Endothelial cell (in vitro differentiated cells): ENCODE measurements around the gene SORCS2. TPM values are rescaled to one million over a fixed set of nuclear protein-coding genes. Genes with fewer than 3 reads are reported as not detected.
A peak's percentile ranks its signal among the peaks of the same experiment; 100 is the strongest.

Experiments used
- DNase-seq: peaks from one replicate; pipeline ENCODE4 v3.0.0; 2021; ENCODE audit warnings: low spot score
- H3K27ac Mint-ChIP-seq: one replicate; pipeline ENCODE4 v1.8.0; 2021; ENCODE audit warnings: mixed read lengths, inconsistent platforms; ENCODE audit not compliant: unreplicated experiment
- H3K27me3 Mint-ChIP-seq: one replicate; pipeline ENCODE4 v1.8.0; 2021; ENCODE audit warnings: mild to moderate bottlenecking, moderate library complexity, mixed read lengths, inconsistent platforms; ENCODE audit not compliant: unreplicated experiment
- H3K36me3 Mint-ChIP-seq: one replicate; pipeline ENCODE4 v1.8.0; 2021; ENCODE audit warnings: mild to moderate bottlenecking, low read depth, mixed read lengths, inconsistent platforms; ENCODE audit not compliant: unreplicated experiment
- H3K4me1 Mint-ChIP-seq: one replicate; pipeline ENCODE4 v1.8.0; 2021; ENCODE audit warnings: mild to moderate bottlenecking, mixed read lengths, inconsistent platforms; ENCODE audit not compliant: unreplicated experiment
- H3K4me3 Mint-ChIP-seq: one replicate; pipeline ENCODE4 v1.8.0; 2021; ENCODE audit warnings: mild to moderate bottlenecking, mixed read lengths, inconsistent platforms; ENCODE audit not compliant: unreplicated experiment
- H3K9me3 Mint-ChIP-seq: one replicate; pipeline ENCODE4 v1.8.0; 2021; ENCODE audit warnings: mixed read lengths, inconsistent platforms; ENCODE audit not compliant: unreplicated experiment
- total RNA-seq: library from RNA; stranded (reverse); fragmentation: NEBNext Ultra II Directional; extraction: Animal tissue kit (Norgen Biotek cat#: 25700); gene quantifications from one replicate; pipeline ENCODE4 v1.2.1, GENCODE V29; 2021; ENCODE audit not compliant: unreplicated experiment
- TF ChIP-seq, protein P1 (sequence below): fragments of 200-600 bp; sonication (generic); IDR thresholded peaks from one replicate; pipeline ENCODE4 v1.5.0; 2021; ENCODE audit warnings: antibody characterized with exemption; ENCODE audit not compliant: unreplicated experiment

Gene SORCS2
- total RNA-seq, 1 donor from 2014 or later = 1.3 TPM

DNA sequence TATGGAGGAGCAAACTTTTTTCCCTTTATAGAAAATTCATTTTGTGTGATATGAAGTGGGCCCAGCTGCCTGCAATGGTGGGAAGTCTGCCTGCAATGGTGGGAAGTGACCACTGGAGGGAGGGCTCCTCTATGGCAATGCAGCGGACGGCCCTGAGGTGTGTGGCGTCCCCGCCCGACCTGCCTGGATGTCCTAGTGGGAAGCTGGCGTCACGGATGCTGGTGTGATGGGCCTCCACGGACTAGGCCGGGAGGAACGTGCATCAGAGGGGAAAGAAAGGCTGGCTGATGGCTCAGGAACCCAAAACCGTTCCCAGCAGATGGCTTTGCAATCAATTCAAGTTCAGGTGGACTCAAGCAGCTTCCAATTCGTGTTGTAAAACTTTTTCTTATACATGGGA lies 569.4 kb downstream of the SORCS2 start:
- H3K9me3 Mint-ChIP-seq = no peaks in the 10 kb centered on the region
- peaks cover 6% of the 10 kb centered on the region for H3K27me3 Mint-ChIP-seq
- TF ChIP-seq, protein P1, sequence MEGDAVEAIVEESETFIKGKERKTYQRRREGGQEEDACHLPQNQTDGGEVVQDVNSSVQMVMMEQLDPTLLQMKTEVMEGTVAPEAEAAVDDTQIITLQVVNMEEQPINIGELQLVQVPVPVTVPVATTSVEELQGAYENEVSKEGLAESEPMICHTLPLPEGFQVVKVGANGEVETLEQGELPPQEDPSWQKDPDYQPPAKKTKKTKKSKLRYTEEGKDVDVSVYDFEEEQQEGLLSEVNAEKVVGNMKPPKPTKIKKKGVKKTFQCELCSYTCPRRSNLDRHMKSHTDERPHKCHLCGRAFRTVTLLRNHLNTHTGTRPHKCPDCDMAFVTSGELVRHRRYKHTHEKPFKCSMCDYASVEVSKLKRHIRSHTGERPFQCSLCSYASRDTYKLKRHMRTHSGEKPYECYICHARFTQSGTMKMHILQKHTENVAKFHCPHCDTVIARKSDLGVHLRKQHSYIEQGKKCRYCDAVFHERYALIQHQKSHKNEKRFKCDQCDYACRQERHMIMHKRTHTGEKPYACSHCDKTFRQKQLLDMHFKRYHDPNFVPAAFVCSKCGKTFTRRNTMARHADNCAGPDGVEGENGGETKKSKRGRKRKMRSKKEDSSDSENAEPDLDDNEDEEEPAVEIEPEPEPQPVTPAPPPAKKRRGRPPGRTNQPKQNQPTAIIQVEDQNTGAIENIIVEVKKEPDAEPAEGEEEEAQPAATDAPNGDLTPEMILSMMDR = peak; percentile 82
- no peaks in the 10 kb centered on the region for H3K4me1 Mint-ChIP-seq
- H3K27ac Mint-ChIP-seq = no peak overlapping the region
- peak; percentile 78 for DNase-seq
- H3K4me3 Mint-ChIP-seq = no peak overlapping the region
- H3K36me3 Mint-ChIP-seq = peaks cover 5% of the 10 kb centered on the region

DNA sequence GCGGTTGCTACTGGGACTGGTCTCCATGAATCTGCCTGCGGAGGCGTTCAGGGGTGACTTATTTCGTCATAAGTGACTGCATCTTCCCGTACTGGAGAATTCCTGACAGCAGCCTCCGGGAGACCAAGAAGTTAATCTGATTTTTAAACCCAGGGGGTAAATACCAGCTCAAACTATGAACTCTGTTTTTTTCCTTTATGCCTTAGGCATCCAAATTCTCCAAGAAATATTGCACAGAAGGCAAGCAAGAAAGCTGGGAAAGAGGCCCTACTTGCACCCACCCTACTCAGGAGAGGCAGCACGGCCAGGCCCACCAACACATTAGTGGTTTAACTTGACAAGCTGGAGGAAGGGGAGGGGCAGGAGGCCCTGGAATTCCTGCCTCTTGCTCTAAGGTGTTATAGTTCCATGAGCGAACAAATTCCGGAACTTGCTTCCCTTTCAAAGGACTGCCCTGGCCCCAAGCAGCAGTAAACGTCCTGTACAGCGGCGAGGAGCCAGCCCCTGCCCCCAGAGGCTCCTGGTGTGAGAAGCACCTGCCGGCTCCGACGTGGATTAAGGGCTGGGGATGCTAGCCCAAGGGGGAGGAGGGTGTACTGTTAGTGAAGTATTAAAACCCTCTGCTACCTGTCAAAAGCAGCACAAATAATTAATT lies 570.2 kb downstream of the SORCS2 start:
- H3K27me3 Mint-ChIP-seq = peaks cover 3% of the 10 kb centered on the region
- H3K27ac Mint-ChIP-seq = no peak overlapping the region
- peaks cover 4% of the 10 kb centered on the region for H3K36me3 Mint-ChIP-seq
- H3K9me3 Mint-ChIP-seq = no peaks in the 10 kb centered on the region
- H3K4me1 Mint-ChIP-seq = no peaks in the 10 kb centered on the region
- no peak overlapping the region for H3K4me3 Mint-ChIP-seq
- TF ChIP-seq, protein P1 = no peak
- no peak for DNase-seq

- no peaks in the 10 kb centered on the region for H3K4me1 Mint-ChIP-seq
Measured at GRCh38 chr4:7763106-7763505, 570.8 kb downstream of the SORCS2 start.

DNA sequence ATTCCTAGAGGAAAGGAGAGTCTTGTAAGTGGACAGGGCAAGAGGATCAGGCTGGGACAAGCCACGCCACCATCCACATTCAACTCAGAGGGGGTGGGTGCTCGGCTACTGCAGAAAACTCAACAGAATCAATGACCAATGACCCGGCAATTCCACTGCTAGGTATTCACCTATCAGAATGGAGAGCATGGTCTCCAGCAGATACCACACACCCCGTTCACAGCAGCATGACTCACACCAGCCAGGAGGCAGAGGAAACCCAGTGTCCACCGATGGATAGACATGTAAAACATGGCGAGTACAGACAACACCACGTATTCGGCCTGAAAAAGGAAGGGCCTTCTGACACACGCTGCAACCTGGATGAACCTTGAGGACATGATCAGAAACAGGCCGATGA lies 571.5 kb downstream of the SORCS2 start:
- H3K4me1 Mint-ChIP-seq = no peaks in the 10 kb centered on the region
- H3K36me3 Mint-ChIP-seq = peaks cover 4% of the 10 kb centered on the region
- DNase-seq = no peak
- TF ChIP-seq, protein P1 = no peak
- no peaks in the 10 kb centered on the region for H3K9me3 Mint-ChIP-seq
- H3K27ac Mint-ChIP-seq = no peak overlapping the region
- no peak overlapping the region for H3K4me3 Mint-ChIP-seq
- peaks cover 3% of the 10 kb centered on the region for H3K27me3 Mint-ChIP-seq

More at GRCh38 chr4:7763106-7763505, 570.8 kb downstream of the SORCS2 start:
- H3K27ac Mint-ChIP-seq = no peak overlapping the region
- H3K9me3 Mint-ChIP-seq = no peaks in the 10 kb centered on the region
- TF ChIP-seq, protein P1 = no peak
- no peaks in the 10 kb centered on the region for H3K36me3 Mint-ChIP-seq
- DNase-seq = no peak
- H3K4me3 Mint-ChIP-seq = no peak overlapping the region
- H3K27me3 Mint-ChIP-seq = peaks cover 3% of the 10 kb centered on the region

DNA sequence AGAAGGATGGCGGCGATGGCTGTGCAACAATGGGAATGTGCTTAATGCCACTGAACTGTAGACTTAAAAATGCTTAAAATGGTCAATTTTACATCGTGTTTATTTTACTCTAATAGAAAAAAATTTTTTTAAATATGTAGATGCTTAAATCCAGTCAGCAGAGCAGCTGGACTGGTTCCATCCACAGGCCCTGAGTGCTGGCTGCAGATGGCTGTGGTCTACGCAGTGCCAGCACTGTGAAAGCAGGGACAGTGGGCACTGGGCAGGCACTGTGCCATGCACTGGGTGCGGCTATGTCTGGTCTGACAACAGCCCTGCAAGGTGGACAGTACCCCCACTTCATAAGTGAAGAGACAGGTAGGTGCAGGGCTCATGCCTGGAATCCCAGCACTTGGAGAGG lies 572.1 kb downstream of the SORCS2 start:
- Mint-ChIP-seq H3K27ac (no peak overlapping the region), H3K4me1 (no peaks in the 10 kb centered on the region), H3K9me3 (no peaks in the 10 kb centered on the region), H3K36me3 (peaks cover 9% of the 10 kb centered on the region), H3K4me3 (no peak overlapping the region), H3K27me3 (peaks cover 3% of the 10 kb centered on the region)
- DNase-seq = no peak
- TF ChIP-seq, protein P1 = no peak
